HG02759 (cell line): ENCODE data around the gene ZGLP1.

ENCODE experiments used
- ATAC-seq: cut with Tn5 transposase; IDR thresholded peaks from one replicate; pipeline ENCODE4 v1.9.1; 2021; ENCODE audit warnings: mild to moderate bottlenecking, moderate library complexity; ENCODE audit not compliant: unreplicated experiment

ZGLP1 gene

GRCh38 chr19:10328558-10329429, 19.2 kb upstream of the ZGLP1 start:
- ATAC-seq = no peak

GRCh38 chr19:10327793-10328192, 18.2 kb upstream of the ZGLP1 start:
- ATAC-seq = no peak

DNA sequence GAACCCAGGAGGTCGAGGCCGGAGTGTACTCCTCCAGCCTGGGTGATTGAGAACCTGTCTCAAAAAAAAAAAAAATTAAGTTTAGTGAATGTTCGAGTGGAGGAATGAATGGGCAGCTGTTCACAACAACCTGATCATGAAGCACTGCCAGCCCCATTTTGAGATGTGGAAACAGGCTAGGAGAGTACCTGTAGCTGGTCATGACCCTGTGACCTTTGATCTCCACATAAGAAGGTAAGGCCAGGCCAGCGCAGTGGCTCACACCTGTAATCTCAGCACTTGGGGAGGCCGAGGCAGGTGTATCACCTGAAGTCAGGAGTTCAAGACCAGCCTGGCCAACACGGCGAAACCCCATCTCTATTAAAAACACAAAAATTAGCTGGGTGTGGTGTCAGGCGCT, 16.1 kb upstream of the ZGLP1 start:
- no peak for ATAC-seq

- no peak for ATAC-seq
Measured at GRCh38 chr19:10321874-10322835, 12.5 kb upstream of the ZGLP1 start.

DNA sequence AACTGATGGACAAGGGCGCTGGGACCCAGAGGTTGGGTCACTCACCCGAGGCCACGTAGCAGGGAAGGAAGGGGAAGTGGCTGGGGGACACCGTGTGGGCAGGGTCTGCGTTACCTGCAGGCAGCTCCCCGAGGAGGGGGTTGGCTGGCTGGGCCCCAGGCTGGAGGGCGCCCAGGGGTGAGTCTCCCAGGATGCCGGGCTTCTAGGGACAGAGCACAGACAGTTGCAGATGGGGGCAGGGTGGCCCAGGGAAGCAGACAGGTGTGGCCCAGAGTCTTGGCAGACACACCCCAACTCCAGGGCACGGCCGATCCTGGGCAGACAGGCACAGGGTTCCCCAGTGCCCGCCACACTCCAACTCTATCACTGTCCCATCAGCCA, 11.8 kb upstream of the ZGLP1 start:
- no peak for ATAC-seq

DNA sequence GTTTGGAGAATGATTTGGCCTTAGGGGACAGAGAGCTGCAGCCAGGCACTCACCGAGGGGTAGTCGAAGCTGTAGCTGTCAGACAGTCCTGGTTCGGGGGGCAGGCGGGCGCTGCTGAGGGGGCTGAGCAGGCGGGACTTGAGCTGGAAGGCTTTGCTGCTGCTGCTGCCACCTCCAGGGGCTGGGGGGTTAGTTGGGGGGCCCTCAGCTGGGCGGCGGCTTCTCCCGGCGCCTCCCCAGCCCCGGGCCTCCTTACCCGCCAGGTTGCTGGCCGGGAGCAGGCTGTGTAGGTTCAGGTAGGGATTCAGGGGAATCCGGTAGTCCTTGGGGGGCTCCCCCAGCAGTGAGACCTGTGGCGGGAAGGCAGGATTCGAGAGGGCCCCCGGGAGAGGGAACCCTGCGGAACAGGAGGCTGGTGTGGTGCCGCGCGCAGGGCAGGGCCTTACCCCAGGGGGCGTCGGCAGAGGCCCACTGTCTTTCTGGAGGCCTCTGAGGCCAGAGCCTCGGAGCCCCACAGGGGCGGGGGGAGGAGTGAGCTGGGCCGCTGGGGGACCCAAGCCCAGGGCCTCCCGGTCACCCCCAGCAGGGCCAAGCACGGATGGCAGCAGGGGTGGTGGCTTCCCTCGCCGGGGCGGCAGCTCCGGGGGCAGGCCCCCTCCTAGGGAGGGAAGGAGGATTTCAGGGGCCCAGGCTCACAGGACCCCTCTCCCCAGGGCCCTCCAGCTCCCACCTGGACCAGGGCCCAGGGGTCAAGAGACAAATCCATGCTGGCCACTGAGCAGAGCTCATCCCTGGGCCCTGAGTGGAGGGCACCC, 11.2 kb upstream of the ZGLP1 start:
- no peak for ATAC-seq

- no peak for ATAC-seq
Measured at GRCh38 chr19:10318807-10319682, 9.4 kb upstream of the ZGLP1 start.

DNA sequence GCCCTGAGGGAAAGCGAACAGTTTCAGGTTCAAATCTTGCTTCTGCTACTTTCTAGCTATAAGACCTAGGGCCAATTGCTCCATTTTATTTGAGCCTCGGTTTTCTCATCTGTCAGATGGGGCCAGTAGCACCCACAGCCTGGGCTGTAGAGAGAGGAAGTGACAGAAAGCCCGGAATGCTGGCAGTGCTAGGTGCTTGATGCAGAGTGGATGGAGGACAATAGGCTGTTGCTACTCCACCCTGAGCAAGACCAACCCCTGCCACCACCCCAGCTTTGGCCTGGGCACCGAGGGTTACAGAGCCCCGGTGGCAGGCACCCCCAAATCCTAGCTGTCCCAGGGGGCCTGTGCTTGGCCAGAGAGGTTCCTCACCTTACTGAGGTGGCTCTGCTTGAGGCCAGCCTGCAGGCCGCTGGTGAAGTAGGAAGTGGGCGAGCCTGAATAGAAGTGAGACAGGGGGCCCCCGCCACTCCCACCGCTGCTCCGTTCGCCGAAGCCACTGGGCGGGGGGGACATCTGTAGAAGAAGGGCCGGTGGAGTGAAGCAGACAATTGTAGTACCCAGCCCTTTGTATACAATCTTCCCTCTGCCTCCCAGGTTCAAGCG, 8.3 kb upstream of the ZGLP1 start:
- no peak for ATAC-seq

- ATAC-seq = no peak
Measured at GRCh38 chr19:10317045-10317856, 7.6 kb upstream of the ZGLP1 start.

GRCh38 chr19:10316229-10317044, 6.8 kb upstream of the ZGLP1 start:
- no peak for ATAC-seq

- ATAC-seq = peak; percentile 87
Measured at GRCh38 chr19:10315335-10316214, 6.0 kb upstream of the ZGLP1 start, which contains the start of gene FDX2. Gene FDX2 (minus strand): TSS chr19:10316015. CDS start chr19:10315996, 19 bp downstream.

GRCh38 chr19:10306327-10306726, 3.3 kb downstream of the ZGLP1 start:
- no peak for ATAC-seq

DNA sequence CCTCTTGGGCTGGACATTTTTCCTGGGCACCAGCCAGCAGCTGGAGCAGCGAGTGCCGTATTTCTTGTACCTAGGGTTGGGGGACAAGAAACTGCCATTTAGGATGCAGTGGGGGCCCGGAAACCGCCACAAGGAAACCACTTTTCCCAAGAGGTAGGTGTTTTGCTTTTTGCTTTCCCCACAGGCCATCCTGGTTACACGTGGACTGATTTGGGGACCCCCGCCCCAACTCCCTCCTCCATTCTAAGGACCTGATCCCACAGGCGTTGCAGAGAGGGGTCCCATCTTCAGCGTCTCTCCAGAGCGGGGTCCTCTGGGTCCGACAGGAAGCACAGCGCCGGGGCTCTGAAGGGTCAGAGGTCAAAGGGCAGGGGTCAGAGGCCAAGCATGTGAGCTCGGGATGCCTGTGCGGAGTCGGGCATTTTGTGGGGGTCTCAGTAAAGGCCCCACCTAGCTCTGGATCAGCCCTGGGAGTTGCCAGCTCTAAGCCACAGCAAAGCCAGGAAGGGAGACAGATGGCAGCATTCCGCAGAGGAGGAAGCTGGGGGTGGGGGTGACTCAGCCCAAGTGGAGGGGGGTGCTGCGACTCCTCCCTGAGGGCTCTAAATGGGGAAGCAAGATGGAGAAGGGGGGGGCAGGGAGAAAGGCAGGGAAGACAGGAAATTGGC, 4.3 kb downstream of the ZGLP1 start:
- ATAC-seq = no peak

- no peak for ATAC-seq
Measured at GRCh38 chr19:10299545-10300458, 9.8 kb downstream of the ZGLP1 start.
